ENCODE measurements around the gene PNCK. TPM values are rescaled to one million over a fixed set of nuclear protein-coding genes. Genes with fewer than 3 reads are reported as not detected.

The PNCK gene
- total and polyA plus RNA-seq, 2 of the 13 experiments (the other 11 are each of a cell fraction or from before 2014, with no cell fraction given): 33.1 TPM; not detected in 1

DNA sequence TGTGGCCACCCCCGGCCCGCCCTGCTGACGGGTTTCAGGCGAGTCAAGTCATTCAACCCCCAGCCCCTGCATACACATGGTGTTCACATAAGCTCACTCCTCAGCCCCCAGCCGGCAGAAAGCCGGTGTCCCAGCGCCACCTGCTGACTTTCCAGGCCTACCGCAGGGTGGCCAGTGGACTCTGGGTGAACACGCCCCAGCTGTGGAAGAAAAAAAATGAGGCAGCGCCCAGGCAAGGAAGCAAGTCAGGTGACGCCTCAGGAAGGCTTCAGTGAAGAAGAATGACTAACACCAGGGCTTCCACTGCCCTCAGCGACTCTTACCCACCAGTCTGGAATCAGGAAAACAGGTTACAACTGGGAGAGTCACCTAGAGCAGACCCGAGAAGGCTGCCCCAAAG, 34.8 kb upstream of the PNCK start (continued):
- TF ChIP-seq, protein P1, sequence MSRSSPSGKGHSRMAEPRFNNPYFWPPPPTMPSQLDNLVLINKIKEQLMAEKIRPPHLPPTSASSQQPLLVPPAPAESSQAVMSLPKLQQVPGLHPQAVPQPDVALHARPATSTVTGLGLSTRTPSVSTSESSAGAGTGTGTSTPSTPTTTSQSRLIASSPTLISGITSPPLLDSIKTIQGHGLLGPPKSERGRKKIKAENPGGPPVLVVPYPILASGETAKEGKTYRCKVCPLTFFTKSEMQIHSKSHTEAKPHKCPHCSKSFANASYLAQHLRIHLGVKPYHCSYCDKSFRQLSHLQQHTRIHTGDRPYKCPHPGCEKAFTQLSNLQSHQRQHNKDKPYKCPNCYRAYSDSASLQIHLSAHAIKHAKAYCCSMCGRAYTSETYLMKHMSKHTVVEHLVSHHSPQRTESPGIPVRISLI (CRISPR knock-in tag; IDR thresholded peaks at IDR 0.05; ENCODE audit: borderline replicate concordance): peak; percentile 82; the same call in 1 of the 2 replicates
- TF ChIP-seq MATR3 (CRISPR knock-in tag; IDR thresholded peaks at IDR 0.05) (no peak), NFIC (IDR thresholded peaks at IDR 0.05; ENCODE audit: low read length) (no peak), SALL1 (CRISPR knock-in tag; IDR thresholded peaks at IDR 0.05) (peak; percentile 18; the same call in 1 of the 2 replicates), ZNF12 (CRISPR knock-in tag; IDR thresholded peaks at IDR 0.05) (no peak), NONO (IDR thresholded peaks at IDR 0.05) (no peak), NONO (CRISPR knock-in tag; conservative IDR thresholded peaks at IDR 0.05) (0 out of 2 replicates have a peak, but pooled peaks have one; percentile 21), ELF1 (CRISPR knock-in tag; IDR thresholded peaks at IDR 0.05) (no peak), SMAD1 (CRISPR knock-in tag; IDR thresholded peaks at IDR 0.05; ENCODE audit: borderline replicate concordance, low read depth) (no peak), ZNF720 (CRISPR knock-in tag; IDR thresholded peaks at IDR 0.05) (no peak), ZNF136 (CRISPR knock-in tag; IDR thresholded peaks at IDR 0.05; ENCODE audit: low read depth) (no peak)
- TF ChIP-seq, protein P2, sequence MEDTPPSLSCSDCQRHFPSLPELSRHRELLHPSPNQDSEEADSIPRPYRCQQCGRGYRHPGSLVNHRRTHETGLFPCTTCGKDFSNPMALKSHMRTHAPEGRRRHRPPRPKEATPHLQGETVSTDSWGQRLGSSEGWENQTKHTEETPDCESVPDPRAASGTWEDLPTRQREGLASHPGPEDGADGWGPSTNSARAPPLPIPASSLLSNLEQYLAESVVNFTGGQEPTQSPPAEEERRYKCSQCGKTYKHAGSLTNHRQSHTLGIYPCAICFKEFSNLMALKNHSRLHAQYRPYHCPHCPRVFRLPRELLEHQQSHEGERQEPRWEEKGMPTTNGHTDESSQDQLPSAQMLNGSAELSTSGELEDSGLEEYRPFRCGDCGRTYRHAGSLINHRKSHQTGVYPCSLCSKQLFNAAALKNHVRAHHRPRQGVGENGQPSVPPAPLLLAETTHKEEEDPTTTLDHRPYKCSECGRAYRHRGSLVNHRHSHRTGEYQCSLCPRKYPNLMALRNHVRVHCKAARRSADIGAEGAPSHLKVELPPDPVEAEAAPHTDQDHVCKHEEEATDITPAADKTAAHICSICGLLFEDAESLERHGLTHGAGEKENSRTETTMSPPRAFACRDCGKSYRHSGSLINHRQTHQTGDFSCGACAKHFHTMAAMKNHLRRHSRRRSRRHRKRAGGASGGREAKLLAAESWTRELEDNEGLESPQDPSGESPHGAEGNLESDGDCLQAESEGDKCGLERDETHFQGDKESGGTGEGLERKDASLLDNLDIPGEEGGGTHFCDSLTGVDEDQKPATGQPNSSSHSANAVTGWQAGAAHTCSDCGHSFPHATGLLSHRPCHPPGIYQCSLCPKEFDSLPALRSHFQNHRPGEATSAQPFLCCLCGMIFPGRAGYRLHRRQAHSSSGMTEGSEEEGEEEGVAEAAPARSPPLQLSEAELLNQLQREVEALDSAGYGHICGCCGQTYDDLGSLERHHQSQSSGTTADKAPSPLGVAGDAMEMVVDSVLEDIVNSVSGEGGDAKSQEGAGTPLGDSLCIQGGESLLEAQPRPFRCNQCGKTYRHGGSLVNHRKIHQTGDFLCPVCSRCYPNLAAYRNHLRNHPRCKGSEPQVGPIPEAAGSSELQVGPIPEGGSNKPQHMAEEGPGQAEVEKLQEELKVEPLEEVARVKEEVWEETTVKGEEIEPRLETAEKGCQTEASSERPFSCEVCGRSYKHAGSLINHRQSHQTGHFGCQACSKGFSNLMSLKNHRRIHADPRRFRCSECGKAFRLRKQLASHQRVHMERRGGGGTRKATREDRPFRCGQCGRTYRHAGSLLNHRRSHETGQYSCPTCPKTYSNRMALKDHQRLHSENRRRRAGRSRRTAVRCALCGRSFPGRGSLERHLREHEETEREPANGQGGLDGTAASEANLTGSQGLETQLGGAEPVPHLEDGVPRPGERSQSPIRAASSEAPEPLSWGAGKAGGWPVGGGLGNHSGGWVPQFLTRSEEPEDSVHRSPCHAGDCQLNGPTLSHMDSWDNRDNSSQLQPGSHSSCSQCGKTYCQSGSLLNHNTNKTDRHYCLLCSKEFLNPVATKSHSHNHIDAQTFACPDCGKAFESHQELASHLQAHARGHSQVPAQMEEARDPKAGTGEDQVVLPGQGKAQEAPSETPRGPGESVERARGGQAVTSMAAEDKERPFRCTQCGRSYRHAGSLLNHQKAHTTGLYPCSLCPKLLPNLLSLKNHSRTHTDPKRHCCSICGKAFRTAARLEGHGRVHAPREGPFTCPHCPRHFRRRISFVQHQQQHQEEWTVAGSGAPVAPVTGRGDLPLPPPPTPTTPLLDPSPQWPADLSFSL (CRISPR knock-in tag; IDR thresholded peaks at IDR 0.05): no peak
- TF ChIP-seq, protein P3, sequence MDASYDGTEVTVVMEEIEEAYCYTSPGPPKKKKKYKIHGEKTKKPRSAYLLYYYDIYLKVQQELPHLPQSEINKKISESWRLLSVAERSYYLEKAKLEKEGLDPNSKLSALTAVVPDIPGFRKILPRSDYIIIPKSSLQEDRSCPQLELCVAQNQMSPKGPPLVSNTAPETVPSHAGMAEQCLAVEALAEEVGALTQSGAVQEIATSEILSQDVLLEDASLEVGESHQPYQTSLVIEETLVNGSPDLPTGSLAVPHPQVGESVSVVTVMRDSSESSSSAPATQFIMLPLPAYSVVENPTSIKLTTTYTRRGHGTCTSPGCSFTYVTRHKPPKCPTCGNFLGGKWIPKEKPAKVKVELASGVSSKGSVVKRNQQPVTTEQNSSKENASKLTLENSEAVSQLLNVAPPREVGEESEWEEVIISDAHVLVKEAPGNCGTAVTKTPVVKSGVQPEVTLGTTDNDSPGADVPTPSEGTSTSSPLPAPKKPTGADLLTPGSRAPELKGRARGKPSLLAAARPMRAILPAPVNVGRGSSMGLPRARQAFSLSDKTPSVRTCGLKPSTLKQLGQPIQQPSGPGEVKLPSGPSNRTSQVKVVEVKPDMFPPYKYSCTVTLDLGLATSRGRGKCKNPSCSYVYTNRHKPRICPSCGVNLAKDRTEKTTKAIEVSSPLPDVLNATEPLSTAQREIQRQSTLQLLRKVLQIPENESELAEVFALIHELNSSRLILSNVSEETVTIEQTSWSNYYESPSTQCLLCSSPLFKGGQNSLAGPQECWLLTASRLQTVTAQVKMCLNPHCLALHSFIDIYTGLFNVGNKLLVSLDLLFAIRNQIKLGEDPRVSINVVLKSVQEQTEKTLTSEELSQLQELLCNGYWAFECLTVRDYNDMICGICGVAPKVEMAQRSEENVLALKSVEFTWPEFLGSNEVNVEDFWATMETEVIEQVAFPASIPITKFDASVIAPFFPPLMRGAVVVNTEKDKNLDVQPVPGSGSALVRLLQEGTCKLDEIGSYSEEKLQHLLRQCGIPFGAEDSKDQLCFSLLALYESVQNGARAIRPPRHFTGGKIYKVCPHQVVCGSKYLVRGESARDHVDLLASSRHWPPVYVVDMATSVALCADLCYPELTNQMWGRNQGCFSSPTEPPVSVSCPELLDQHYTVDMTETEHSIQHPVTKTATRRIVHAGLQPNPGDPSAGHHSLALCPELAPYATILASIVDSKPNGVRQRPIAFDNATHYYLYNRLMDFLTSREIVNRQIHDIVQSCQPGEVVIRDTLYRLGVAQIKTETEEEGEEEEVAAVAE (CRISPR knock-in tag; IDR thresholded peaks at IDR 0.05; ENCODE audit: borderline replicate concordance): no peak
- TF ChIP-seq, protein P4, sequence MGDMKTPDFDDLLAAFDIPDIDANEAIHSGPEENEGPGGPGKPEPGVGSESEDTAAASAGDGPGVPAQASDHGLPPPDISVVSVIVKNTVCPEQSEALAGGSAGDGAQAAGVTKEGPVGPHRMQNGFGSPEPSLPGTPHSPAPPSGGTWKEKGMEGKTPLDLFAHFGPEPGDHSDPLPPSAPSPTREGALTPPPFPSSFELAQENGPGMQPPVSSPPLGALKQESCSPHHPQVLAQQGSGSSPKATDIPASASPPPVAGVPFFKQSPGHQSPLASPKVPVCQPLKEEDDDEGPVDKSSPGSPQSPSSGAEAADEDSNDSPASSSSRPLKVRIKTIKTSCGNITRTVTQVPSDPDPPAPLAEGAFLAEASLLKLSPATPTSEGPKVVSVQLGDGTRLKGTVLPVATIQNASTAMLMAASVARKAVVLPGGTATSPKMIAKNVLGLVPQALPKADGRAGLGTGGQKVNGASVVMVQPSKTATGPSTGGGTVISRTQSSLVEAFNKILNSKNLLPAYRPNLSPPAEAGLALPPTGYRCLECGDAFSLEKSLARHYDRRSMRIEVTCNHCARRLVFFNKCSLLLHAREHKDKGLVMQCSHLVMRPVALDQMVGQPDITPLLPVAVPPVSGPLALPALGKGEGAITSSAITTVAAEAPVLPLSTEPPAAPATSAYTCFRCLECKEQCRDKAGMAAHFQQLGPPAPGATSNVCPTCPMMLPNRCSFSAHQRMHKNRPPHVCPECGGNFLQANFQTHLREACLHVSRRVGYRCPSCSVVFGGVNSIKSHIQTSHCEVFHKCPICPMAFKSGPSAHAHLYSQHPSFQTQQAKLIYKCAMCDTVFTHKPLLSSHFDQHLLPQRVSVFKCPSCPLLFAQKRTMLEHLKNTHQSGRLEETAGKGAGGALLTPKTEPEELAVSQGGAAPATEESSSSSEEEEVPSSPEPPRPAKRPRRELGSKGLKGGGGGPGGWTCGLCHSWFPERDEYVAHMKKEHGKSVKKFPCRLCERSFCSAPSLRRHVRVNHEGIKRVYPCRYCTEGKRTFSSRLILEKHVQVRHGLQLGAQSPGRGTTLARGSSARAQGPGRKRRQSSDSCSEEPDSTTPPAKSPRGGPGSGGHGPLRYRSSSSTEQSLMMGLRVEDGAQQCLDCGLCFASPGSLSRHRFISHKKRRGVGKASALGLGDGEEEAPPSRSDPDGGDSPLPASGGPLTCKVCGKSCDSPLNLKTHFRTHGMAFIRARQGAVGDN (CRISPR knock-in tag; IDR thresholded peaks at IDR 0.05): peak; percentile 56

Data from HepG2 (cell line).